ENCODE results near the gene CNNM2.

Gene CNNM2
- total RNA-seq = 23.3 to 31.5 (median 29.4) reads per million in 4 experiments

DNA sequence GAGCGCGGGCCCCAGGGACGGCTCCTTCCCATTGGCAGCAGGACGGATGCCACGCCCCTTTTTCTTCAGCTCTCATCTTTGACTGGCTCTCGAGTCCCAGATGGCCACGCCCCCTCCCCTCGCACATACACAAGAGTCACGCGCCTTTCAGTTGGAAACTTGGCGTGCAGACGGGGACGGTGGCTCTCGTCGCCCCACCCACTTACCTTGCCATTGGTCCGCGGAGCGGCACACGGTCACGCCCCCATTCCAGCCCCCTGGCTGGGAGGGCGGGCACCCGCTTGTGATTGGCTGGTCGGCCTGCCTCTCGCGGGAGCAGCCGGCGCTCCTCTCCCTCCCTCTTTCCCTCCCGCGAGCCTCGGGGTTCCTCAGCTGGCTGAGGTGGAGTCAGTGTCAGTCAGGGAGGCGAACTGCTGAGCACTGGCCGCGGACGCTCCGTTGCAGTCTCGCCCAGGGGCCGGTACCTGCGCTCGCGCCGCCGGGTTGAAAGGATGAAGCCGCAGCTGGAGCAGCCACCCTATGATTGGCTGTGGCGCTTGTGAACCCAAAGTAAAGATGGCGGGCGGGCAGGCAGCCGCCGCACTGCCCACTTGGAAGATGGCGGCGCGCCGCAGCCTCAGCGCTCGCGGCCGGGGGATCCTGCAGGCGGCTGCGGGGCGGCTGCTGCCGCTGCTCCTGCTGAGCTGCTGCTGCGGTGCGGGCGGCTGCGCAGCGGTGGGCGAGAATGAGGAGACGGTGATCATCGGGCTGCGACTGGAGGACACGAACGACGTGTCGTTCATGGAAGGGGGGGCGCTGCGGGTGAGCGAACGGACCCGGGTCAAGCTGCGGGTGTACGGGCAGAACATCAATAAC lies at the start of gene CNNM2:
Gene CNNM2, plus strand, starts transcription at position 333 of the 855 bp plus-strand sequence. Its CDS starts 187 bp downstream, at position 520.
- peak; percentile 99 for DNase-seq

GRCh38 chr10:102868911-102869257 lies 49.2 kb upstream of the CNNM2 start:
- DNase-seq = no peak

DNA sequence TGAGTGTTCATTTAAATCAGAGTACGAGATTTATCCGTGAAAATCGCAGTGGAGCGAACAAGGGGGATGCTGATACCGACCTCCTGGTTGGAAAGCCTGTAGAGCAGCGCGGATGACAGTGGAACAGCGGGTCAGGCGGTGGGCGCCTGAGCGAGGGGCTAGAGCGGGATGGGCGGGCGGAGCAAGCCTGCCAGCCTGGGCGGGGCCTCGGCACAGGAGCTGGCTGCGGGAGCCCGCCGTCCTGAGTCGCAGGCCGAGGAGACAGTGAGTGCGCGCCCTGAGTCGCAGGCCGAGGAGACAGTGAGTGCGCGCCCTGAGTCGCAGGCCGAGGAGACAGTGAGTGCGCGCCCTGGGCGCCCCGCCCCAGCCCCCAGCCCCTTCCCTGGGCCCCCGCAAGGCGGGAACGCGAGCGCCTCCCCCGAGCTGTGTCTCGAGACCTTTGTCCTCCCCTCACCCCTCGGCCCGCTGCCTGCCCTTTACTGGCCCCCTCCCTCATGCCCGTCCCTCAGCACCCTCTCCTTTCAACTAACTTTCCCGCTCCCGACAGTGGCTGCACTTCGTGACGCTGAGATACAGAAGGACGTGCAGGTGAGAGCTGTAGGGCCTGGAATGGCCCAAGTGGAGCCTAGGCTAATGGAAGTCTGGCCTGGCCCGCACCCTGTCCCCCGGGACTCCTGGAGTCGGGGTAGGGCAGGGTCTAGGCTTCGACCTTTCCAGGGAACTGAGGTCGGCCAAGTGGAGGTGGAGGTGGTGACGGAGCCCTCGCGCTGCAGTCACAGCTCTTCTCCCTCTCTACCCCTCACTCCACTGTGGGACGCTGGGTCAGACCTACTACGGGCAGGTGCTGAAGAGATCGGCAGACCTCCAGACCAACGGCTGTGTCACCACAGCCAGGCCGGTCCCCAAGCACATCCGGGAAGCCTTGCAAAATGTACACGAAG lies 48.6 kb upstream of the CNNM2 start, which contains the start of gene AS3MT:
Gene AS3MT, plus strand, starts transcription at position 213 of the 941 bp plus-strand sequence. Its CDS starts 123 bp downstream, at position 336.
- DNase-seq = no peak

- DNase-seq = no peak
These were observed 47.9 kb upstream of the CNNM2 start for GRCh38 chr10:102870221-102870620.

DNA sequence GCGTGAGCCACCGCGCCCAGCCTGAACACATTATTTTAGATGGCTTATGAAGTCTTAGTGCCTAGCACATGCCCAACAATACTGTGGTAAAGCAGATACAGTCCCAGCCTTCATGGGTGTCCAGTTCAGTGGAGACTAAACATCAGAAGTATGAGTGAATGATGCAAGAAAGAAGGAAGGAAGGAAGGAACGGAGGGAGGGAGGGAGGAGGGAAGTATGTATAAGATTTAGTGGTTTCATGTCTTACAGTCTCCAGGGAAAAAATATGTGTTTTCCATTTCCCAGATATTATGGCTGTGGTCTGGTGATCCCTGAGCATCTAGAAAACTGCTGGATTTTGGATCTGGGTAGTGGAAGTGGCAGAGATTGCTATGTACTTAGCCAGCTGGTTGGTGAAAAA lies 45.9 kb upstream of the CNNM2 start:
- DNase-seq = no peak

DNA sequence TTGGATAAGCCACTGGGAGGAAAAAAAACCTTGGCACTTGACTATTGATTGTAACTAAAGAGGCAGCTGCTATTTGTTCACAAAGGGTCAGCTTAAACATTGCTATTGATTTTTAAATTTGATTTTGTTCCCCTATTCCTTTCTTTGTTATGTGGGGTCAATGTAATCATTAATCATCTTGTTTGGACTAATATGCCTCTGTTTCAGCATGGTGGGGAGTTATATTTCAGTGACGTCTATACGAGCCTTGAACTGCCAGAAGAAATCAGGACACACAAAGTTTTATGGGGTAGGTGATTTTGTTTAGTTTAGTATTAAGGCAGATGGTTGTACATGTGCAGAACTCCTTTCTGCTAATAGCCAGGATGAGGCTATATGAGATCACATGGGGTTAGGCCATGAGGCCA lies 41.3 kb upstream of the CNNM2 start:
- DNase-seq = no peak

DNA sequence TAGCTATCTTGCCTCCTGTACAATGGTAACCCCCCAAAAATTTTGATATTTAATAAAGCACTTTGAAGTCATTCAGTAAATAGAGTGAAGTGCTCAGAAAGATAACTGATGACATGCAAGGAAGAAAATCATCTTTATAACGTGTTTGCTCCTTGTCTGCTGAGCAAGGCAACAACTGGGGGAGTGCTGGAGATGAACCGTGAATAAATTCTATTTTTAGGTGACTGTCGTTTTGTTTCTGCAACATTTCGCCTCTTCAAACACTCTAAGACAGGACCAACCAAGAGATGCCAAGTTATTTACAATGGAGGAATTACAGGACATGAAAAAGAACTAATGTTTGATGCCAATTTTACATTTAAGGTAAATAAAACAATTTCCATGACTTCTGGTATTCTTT lies 39.5 kb upstream of the CNNM2 start:
- DNase-seq = no peak

DNA sequence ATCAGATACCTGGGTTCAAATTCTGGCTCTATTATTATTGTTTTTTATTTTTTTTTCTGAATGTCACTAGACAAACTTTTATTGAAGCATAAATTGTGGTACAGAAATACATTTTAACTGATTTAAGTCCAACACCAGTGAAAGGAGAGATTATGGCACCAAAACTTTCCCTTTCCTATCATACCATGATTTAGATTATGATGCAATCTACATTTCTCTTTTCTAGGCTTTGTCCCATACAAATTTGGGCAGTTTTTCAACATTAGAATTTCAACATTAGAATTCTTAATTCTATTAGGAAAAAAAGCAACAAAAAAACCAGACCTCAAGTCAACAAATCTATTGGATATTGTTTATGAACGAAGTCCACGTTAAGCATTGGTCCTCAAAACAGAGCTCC lies 37.8 kb upstream of the CNNM2 start:
- DNase-seq = no peak

DNA sequence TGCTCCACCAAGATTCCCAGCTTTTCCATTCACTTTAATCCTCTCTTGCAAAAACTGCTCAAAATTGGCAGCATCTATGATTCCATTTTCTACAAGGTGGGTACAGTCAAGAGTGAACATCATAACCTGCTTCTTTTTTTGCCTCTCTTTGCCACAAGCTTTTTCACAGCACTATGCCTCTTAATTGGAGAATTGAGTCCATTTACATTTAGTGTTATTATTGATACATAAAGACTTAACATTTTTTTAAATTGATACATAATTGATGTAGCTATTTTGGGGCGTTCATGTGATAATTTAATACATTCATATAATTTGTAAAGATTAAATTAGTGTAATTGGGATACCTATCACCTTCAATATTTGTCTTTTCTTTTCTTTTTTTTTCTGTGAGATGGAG lies 30.0 kb upstream of the CNNM2 start:
- DNase-seq = no peak

DNA sequence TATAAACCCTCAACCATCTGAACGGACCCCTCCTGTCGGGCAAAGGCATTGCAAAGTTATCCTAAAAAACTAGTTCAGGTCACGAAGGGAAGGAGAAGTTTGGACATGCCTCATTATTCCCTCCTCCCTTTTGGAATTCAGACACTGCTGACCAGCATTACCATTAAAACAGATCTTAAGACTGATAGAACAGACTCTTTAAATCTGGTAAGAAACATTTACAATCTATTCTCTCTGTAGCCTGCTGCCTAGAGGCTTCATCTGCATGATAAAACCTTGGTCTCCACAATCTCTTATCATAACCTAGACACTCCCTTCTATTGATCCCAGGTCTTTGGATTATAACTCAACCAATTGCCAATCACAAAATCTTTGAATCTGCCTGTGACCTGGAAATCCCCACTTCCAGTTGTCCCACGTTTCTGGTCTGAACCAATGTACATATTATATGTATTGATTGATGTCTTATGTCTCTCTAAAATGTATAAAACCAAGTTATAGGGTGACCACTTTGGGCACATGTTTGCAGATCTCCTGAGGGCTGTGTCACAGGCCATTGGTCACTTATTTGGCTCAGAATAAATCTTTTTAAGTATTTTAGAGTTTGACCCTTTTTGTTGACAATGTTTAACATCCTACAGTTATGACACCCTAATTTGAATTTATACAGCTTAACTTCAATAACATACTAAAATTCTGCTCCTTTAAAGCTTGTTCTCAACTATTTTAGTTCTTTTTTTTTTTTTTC lies 23.5 kb upstream of the CNNM2 start:
- no peak for DNase-seq

DNA sequence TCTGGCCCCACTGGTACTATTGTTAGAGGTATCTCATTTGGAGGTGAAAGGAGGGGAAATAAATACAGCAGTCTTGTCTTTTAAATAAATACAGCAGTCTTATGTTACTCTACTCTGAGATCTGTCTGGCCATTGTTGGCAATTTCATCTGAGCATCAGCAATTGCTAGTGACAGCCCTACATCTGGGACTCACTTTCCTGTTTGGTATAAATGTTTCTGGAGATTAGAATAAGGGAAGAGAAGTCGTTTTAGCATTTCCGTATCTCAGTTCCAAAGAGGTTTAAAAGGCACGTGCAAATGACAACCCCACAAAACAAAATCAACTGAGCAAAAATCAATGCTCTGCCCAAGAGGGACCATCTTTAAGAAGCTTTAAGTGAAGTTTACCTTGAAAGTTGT lies 18.1 kb upstream of the CNNM2 start:
- no peak for DNase-seq

- DNase-seq = no peak
These were observed 13.7 kb upstream of the CNNM2 start for GRCh38 chr10:102904346-102904745.

GRCh38 chr10:102906507-102906906 lies 11.6 kb upstream of the CNNM2 start:
- DNase-seq = no peak

- DNase-seq = no peak
These were observed 3.3 kb upstream of the CNNM2 start for GRCh38 chr10:102914781-102915180.

GRCh38 chr10:102916173-102916572 lies 1.9 kb upstream of the CNNM2 start:
- DNase-seq = no peak

DNA sequence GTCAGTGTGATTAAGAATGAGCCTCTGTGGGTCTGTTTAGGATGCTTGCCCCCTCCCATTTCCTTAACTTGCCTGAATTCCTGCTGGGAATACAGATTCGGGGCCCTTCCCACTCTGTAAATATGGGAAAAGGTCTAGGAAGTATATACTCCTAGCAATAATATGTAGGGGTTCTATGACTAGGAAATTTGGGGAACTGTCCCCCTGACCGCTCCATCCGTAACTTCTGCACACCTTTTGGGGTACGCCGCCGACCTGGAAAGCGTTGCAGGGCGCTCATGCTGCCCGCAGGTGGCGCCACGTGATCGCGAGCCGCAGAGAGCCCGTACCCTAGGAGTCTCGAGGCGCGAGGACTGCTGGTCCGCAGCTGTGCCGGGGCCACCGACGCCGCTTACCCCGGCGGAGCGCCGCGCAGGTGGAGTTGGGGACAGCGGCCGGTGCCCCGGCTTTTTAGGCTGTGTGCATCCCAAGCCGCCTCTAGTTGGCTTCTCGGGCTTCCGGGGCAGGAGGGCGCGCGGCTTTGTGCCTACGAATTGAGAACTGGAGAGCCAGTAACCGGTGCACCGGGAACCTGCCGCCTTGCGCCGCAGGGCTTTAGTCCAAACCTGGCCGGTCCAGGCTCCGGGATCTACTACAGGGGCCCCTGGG lies 656 bp upstream of the CNNM2 start:
- DNase-seq = peak; percentile 75

GRCh38 chr10:102918817-102919245 lies 737 bp downstream of the CNNM2 start:
- DNase-seq = peak; percentile 21

DNA sequence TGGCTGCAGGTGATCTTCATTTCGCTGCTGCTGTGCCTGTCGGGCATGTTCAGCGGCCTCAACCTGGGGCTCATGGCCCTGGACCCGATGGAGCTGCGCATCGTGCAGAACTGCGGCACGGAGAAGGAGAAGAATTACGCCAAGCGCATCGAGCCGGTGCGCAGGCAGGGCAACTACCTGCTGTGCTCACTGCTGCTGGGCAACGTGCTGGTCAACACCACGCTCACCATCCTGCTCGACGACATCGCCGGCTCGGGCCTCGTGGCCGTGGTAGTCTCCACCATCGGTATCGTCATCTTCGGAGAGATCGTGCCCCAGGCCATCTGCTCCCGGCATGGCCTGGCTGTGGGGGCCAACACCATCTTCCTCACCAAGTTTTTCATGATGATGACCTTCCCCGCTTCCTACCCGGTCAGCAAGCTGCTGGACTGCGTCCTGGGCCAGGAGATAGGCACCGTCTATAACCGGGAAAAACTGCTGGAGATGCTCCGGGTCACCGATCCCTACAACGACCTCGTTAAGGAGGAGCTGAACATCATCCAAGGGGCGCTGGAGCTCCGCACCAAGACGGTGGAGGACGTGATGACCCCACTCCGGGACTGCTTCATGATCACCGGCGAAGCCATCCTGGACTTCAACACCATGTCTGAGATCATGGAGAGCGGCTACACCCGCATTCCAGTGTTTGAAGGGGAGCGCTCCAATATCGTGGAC lies 1.3 kb downstream of the CNNM2 start:
- DNase-seq = no peak

GRCh38 chr10:102919992-102920739 lies 2.1 kb downstream of the CNNM2 start:
- DNase-seq = no peak

- no peak for DNase-seq
These were observed 5.5 kb downstream of the CNNM2 start for GRCh38 chr10:102923601-102924000.

DNA sequence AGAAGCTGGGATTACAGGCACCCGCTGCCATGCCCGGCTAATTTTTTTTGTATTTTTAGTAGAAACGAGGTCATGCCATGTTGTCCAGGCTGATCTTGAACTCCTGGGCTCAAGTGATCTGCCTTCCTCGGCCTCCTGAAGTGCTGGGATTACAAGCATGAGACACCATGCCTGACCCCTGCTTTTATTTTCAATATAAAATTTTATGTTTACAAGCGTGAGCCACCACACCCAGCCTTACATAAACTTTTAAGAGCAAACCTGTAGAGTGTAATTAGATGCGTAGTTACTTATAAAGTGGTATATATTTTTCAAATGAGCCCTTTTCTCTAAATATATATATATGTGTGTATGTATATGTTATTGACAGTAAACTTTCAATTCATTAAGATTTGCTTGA lies 8.7 kb downstream of the CNNM2 start:
- DNase-seq = no peak
